HG02678 (cell line): ENCODE measurements around the gene SKP2.
"Not testable (repeated sequence)": the region's sequence is repeated elsewhere in the genome, so short reads cannot be mapped to it uniquely, and the experiment has no call there.

Experiments used
- ATAC-seq: cut with Tn5 transposase; IDR thresholded peaks from one replicate; pipeline ENCODE4 v1.9.1; 2021; ENCODE audit warnings: mild to moderate bottlenecking, moderate library complexity; ENCODE audit not compliant: unreplicated experiment

The SKP2 gene

DNA sequence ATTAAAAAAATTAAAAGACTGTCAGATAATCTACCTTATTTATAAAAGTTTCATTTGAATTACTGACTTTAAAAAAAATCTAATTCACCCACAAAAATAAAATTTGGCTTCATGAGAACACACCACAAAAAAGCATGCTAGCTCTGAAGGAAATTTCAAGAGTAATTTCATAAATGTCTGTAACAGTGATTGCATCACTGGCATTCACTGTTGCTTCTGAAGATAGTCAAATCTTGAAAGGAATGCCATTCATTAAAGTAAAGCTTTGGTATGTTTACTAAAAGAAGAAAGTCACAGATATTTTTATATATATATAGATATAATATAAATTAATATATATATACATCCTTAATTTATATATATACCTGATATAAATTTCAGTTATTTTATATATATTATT lies 46.4 kb downstream of the SKP2 start:
- no peak for ATAC-seq

DNA sequence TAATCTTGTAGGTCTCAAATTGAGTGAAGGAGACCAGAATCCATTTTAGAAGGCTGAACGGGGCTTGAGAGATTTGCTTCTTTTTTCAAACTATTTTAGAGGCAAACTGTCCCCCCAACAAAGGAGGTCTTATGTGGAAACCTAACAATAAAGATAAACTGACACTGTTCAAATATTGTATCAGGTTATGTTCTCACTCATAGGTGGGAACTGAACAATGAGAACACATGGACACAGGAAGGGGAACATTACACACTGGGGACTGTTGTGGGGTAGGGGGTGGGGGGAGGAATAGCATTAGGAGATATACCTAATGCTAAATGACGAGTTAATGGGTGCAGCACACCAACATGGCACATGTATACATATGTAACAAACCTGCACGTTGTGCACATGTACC lies 46.9 kb downstream of the SKP2 start:
- not testable (repeated sequence) for ATAC-seq

GRCh38 chr5:36199620-36200019 lies 47.7 kb downstream of the SKP2 start:
- ATAC-seq = no peak

DNA sequence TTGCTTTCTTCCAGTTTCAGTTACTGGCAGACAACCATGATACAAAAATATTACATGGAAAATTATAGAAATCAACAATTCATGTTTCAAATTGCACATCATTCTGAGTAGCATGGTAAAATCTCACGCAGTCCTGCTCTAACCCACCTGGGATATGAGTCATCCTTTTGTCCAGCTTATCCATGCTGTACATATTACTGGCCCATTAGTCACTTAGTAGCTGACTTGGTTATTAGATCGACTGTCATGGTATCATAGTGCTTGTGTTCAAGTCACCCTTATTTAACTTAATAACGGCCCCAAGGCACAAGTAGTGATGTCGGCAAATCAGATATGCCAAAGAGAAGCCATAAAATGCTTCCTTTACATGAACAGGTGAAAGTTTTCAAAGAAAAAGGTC lies 48.6 kb downstream of the SKP2 start:
- ATAC-seq = no peak

GRCh38 chr5:36202521-36202961 lies 50.6 kb downstream of the SKP2 start:
- no peak for ATAC-seq

- no peak for ATAC-seq
These were observed 53.4 kb downstream of the SKP2 start for GRCh38 chr5:36205329-36205728.

DNA sequence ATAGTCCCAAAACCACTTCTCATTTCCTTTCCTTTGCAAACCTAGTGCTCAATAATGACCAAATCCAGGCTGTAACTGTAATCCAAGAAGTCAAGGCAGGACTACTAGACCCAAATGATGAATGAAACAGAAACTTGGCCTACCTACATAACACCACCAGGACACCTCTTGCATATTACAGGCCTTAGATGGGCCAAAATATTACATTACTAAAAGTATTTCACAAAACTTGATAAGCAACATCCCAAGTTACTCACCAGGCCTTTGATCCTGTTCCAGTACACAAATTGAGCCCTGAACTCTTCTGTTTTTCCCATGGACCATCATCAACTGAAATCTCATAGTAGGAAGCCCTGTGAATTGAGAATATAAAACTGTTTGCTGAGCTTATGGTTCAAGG lies 55.0 kb downstream of the SKP2 start:
- no peak for ATAC-seq

GRCh38 chr5:36208786-36209185 lies 56.9 kb downstream of the SKP2 start:
- ATAC-seq = no peak

DNA sequence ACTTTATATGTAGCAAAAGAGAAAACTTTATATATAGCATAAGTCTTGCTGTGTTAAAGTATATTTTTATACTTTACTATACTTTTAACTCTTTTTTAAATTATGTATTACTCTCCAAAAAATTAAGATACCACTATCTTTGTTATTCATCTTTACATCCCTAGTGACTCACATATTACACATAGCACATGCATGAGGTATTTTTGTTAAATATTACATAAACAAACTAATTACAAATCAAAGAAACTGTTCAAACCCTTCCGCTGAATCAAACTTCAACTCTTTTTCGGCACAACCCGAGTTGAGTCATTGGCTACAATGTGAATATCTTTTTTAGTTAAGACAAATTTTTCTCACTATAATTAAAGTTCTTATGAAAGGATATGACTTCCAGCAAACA lies 57.8 kb downstream of the SKP2 start:
- no peak for ATAC-seq

DNA sequence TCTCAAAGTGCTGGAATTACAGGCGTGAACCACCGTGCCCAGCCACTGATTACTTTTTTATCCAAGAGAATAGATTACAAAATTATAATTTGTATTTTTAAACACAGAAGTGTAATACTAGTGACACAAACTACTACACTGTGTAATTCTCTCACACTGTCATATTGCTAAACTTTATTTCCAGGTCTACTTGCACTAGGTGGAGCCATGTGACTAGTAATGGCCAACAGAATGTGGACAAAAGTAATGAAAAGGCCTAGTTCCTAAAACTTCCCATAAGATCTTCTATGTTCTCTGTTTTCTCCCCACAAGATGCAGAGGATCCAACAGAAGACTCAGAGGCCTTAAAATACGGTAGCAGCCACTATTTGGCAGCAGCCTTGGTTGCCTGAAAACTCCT lies 62.5 kb downstream of the SKP2 start:
- ATAC-seq = no peak

DNA sequence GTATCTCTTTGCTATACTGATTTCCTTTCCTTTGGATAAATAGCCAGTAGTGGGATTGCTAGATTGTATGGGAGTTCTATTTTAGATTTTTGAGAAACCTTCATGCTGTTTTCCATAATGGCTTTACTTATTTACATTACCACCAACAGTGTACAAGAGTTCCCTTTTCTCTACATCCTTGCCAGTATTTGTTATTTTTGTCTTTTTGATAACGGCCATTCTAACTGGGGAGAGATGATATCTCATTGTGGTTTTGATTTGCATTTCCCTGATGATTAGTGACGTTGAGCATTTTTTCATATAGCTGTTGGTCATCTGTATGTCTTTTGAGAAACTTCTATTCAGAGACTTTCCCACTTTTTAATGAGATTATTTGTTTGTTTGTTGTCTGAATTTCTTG lies 64.0 kb downstream of the SKP2 start:
- ATAC-seq = no peak

DNA sequence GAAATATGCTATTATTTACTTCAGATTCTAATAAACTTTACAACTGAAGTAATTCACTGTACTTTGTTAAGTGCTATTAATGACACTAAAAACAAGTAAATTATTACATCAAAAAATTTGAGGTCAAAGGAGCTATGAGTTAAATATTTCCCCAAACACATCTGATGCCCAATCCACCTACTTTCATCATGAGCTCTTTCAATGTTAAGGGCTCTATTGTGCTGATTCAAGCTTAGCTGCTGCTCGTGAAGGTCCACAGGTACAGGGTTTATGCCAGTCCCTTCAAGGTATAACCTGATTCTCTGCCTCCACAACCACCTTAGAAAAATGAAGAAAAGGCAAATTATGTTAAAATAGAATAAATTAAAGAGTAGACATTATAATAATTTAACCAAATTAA lies 65.7 kb downstream of the SKP2 start:
- no peak for ATAC-seq

GRCh38 chr5:36217988-36218387 lies 66.1 kb downstream of the SKP2 start:
- no peak for ATAC-seq

DNA sequence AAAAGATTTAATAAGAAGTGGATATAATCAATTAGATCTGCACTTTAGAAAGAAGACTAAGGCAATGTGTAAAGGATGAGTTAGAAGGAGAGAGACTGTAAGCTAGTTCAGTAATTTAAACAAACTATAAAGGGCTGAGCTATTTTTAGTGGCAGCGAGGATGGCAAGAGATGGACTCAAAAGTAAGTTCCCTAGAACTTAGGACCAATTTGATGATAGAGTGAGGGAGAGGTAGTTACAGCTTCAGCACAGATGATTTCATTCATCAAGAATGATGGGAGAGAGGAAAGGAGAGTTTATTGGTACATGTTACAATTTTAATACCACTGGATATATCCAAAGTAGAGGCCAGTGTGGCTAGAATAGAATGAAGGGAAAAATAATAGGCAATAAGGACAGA lies 70.7 kb downstream of the SKP2 start:
- no peak for ATAC-seq

- ATAC-seq = no peak
These were observed 75.1 kb downstream of the SKP2 start for GRCh38 chr5:36227046-36227445.

DNA sequence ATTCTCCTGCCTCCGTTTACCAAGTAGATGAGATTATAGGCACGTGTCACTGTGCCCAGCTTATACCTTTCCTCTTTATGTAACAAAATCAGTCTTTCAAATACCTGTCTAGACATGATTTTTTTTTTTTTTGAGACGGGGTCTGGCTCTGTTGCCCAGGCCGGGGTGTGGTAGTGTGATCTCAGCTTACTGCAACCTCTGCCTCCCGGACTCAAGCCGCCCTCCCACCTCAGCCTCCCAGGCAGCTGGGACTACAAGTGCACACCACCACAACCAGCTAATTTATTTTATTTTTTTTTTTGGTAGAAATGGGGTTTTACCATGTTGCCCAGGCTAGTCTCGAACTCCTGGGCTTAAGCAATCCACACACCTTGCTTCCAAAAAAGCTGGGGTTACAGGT lies 76.6 kb downstream of the SKP2 start:
- ATAC-seq = no peak

DNA sequence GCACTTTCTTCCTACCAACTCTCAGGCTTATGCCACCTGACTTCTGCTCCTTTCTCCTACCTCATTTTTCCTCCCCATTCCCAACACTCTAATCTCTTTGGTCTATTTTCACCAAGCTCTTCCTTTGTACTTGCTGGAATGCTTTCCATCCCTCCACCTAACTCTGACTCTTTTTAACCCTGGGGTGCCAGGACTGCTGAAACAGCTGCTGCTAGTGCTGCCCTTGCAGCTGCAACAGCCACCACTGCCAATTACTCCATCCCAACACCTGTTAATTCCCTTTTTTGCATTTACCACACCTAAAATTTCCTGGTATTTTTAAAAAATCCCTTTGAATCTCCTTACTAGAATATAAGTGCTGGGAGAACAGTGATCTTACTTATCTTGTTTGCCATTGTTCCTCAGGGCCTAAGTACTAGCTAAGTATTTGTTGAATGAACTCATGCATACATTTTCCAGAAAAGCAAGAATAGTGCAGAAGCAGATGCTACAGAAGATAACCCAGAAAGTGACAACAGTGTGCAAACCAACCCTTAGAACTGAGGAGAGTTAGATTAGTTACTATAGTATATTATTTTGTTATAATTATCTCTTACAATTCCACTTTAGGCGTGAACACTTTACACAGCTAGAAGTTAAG lies 78.4 kb downstream of the SKP2 start:
- ATAC-seq = no peak

GRCh38 chr5:36232533-36232932 lies 80.6 kb downstream of the SKP2 start:
- no peak for ATAC-seq
